Activated CD4-positive, alpha-beta T cell treated with anti-CD3 and anti-CD28 coated beads, Interleukin-2, amount 50 U/mL, for 16 hours (primary cell): ENCODE data around the gene PHOX2A.
"Not testable (repeated sequence)": the region's sequence is repeated elsewhere in the genome, so short reads cannot be mapped to it uniquely, and the experiment has no call there.

ENCODE experiments used
- DNase-seq: peaks from one replicate; pipeline ENCODE4 v3.0.0-alpha.2; 2020

The PHOX2A gene

GRCh38 chr11:72221386-72222075 lies 22.4 kb downstream of the PHOX2A start:
- DNase-seq: no peak

- DNase-seq: no peak
Observed at GRCh38 chr11:72220696-72221363, 23.1 kb downstream of the PHOX2A start.

- DNase-seq: no peak
Observed at GRCh38 chr11:72218251-72218745, 25.7 kb downstream of the PHOX2A start.

GRCh38 chr11:72217841-72218240 lies 26.1 kb downstream of the PHOX2A start:
- no peak for DNase-seq

GRCh38 chr11:72216638-72217037 lies 27.3 kb downstream of the PHOX2A start, which contains the start of gene FOLR2:
FOLR2 (plus strand) TSS chr11:72216794; CDS start chr11:72218585, 1,791 bp downstream.
- no peak for DNase-seq

- no peak for DNase-seq
Observed at GRCh38 chr11:72209101-72209500, 34.9 kb downstream of the PHOX2A start.

- no peak for DNase-seq
Observed at GRCh38 chr11:72208281-72208680, 35.7 kb downstream of the PHOX2A start.

- DNase-seq: not testable (repeated sequence)
Observed at GRCh38 chr11:72206794-72207193, 37.2 kb downstream of the PHOX2A start.

- no peak for DNase-seq
Observed at GRCh38 chr11:72204886-72205285, 39.1 kb downstream of the PHOX2A start.

GRCh38 chr11:72203163-72203562 lies 40.8 kb downstream of the PHOX2A start:
- DNase-seq: no peak

GRCh38 chr11:72202571-72202970 lies 41.4 kb downstream of the PHOX2A start:
- DNase-seq: no peak

GRCh38 chr11:72201445-72201844 lies 42.5 kb downstream of the PHOX2A start:
- not testable (repeated sequence) for DNase-seq

- DNase-seq: no peak
Observed at GRCh38 chr11:72195518-72196270, 48.3 kb downstream of the PHOX2A start.

GRCh38 chr11:72191961-72192381 lies 52.0 kb downstream of the PHOX2A start, which contains the start of gene FOLR1:
FOLR1 (plus strand) TSS chr11:72192140; CDS start chr11:72192174, 34 bp downstream.
- no peak for DNase-seq

- no peak for DNase-seq
Observed at GRCh38 chr11:72190631-72191071, 53.3 kb downstream of the PHOX2A start.

- DNase-seq: no peak
Observed at GRCh38 chr11:72189455-72190250, 54.3 kb downstream of the PHOX2A start.
